GM23338 (cell line): ENCODE measurements around the gene SAFB.

Experiments used
- POLR2AphosphoS5 ChIP-seq: IDR thresholded peaks from 2 replicates; pipeline ENCODE4 v1.6.1; 2016; ENCODE audit warnings: antibody characterized with exemption, low read depth
- TF ChIP-seq, protein P1 (sequence below), 2 experiments: fragments of 200-600 bp in 1 of 2; sonication (generic) in 1 of 2; conservative IDR thresholded peaks; 2 replicates each; pipeline versions ENCODE4 v1.5.1 to v1.6.1; 2016 to 2017; ENCODE audit warnings: antibody characterized with exemption in 2 of 2, low read depth in 2 of 2, mild to moderate bottlenecking in 2 of 2, moderate library complexity in 1 of 2

DNA sequence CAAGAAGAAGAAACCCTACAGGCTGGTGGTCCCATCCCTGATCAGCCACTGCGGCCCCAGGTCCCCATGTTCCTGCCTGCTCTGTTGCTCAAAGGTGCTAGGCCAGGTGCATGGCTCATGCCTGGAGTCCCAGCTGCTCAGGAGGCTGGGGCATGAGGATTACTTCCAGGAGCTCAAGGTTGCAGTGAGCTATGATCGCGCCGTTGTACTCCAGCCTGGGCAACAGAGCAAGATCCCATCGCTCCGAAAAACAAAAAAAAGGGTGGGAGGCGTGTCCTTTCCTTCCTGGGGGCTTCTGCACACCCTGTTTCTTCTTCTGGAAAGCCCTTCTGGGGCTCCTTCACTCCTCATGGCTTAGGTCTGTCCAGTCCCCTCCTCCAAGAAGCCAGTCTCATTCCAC, 43.2 kb upstream of the SAFB start:
- TF ChIP-seq POLR2AphosphoS5 = no peak
- TF ChIP-seq, protein P1, sequence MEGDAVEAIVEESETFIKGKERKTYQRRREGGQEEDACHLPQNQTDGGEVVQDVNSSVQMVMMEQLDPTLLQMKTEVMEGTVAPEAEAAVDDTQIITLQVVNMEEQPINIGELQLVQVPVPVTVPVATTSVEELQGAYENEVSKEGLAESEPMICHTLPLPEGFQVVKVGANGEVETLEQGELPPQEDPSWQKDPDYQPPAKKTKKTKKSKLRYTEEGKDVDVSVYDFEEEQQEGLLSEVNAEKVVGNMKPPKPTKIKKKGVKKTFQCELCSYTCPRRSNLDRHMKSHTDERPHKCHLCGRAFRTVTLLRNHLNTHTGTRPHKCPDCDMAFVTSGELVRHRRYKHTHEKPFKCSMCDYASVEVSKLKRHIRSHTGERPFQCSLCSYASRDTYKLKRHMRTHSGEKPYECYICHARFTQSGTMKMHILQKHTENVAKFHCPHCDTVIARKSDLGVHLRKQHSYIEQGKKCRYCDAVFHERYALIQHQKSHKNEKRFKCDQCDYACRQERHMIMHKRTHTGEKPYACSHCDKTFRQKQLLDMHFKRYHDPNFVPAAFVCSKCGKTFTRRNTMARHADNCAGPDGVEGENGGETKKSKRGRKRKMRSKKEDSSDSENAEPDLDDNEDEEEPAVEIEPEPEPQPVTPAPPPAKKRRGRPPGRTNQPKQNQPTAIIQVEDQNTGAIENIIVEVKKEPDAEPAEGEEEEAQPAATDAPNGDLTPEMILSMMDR (conservative IDR thresholded peaks at IDR 0.05; ENCODE audit: low read depth in 2 of 2) = no peak
